Measurements from ENCODE around the gene GBP7.

- TF ChIP-seq CTCF (IDR thresholded peaks at IDR 0.05) (no peak), POLR2A (IDR thresholded peaks at IDR 0.05) (no peak), EP300 (IDR thresholded peaks at IDR 0.05; ENCODE audit: low read depth) (no peak)
Observed at GRCh38 chr1:89151047-89151446, 24.8 kb downstream of the GBP7 start.

Data from transverse colon (tissue), 3 donors.